ENCODE data around the gene CROCC. TPM values are rescaled to one million over a fixed set of nuclear protein-coding genes. Genes with fewer than 3 reads are reported as not detected.

The CROCC gene
- total RNA-seq, 1 experiment from 2014 or later: 21.7 TPM

DNA sequence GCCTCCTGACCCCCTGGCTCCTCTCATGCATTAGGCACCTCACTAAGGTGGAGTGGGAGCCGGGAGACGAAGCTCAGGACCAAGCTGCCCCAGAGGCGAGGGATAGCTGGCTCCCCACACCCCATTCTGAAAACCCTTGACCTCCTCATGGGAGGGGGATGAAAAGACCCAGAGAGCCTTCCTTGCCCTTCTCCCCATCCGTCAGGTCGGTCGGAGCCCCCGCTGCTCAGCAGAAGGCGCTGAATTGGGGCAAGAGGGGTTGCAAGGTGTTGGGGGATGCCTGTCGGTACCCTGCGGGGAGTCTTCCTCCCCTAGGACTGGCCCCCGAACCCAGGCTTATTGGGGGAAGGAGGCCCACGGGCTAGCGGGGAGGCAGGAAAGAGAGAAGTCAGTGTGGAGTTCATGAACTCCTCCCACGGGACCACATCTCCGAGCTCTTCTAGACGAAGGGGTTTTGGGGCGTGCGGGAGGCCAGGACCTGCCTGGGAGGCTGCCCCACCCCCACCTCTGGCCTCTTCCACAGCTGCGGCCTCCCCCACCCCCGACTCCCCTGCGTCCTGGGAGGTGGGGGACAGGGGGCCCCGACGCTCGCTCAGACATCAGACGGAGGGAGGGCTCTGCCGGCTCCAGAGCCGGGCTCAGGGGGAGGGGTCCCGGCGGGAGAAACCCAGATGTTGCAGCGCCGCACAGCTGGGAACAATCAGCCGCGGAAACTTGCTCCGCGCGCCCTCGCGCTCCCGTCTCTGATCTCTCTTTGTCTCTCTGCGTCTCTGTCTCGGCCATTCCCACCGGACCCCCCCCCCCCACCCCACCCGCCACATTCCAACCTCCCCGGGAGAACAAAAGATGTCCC, 58.0 kb downstream of the CROCC start:
- H3K27me3 ChIP-seq (replicated peaks): no peaks in the 10 kb centered on the region
- H3K27ac ChIP-seq: no peak overlapping the region
- peaks cover 23% of the 10 kb centered on the region for H3K4me1 ChIP-seq (replicated peaks)
- H3K36me3 ChIP-seq: no peaks in the 10 kb centered on the region
- H3K9me3 ChIP-seq (replicated peaks): no peaks in the 10 kb centered on the region
- H3K4me3 ChIP-seq: peak overlapping the region; percentile 45
- DNase-seq (ENCODE audit: low read depth in 1 of 2, low spot score in 2 of 2): no peak

DNA sequence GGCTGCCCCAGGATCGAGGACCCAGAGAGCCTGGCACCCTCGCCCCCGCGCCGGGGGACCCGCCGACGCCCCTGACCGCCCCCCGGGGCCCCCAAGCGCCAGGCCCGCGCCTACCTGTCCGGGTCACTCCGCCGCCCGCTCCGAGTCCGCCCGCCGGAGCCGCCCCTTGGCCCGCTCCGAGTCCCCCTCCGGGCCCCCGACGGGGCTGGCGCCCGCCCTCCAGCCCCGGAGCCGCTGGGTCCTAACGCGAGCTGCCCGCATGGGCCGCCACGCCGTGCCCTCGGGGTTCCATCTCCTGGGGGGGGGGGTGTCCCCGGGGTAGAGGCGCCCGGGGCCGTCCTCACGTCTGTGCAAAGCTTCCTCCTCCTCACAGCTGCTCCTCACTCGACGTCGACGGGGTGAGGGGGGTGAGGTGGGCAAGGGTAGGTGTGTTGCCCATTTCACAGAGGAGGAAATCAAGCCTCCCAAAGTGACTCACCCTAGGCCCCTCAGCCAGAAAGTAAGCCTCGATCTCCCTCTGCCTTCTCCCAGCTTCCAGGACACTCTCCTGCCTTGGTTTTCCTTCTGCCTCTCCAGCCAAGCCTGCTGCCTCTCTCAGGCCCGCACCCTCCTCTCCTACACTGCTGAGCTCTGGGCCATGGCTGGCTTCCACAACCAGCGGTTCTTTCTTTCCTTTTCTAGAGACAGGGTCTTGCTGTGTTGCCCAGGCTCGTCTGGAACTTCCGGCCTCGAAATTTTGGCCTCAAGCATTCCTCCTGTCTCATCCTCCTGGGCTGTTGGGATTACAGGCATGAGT, 58.9 kb downstream of the CROCC start, which contains the start of gene MFAP2:
TSS of gene MFAP2 (minus strand) at position 148 of the 796 bp plus-strand sequence. CDS start 2,347 bp downstream, outside the sequence.
- peaks cover 23% of the 10 kb centered on the region for H3K4me1 ChIP-seq (replicated peaks)
- peak within 1 kb of the TSS; percentile 46 for H3K27ac ChIP-seq
- no peaks in the 10 kb centered on the region for H3K27me3 ChIP-seq (replicated peaks)
- no peaks in the 10 kb centered on the region for H3K36me3 ChIP-seq
- H3K4me3 ChIP-seq: peak within 1 kb of the TSS; percentile 45
- no peak for DNase-seq (ENCODE audit: low read depth in 1 of 2, low spot score in 2 of 2)
- no peaks in the 10 kb centered on the region for H3K9me3 ChIP-seq (replicated peaks)

DNA sequence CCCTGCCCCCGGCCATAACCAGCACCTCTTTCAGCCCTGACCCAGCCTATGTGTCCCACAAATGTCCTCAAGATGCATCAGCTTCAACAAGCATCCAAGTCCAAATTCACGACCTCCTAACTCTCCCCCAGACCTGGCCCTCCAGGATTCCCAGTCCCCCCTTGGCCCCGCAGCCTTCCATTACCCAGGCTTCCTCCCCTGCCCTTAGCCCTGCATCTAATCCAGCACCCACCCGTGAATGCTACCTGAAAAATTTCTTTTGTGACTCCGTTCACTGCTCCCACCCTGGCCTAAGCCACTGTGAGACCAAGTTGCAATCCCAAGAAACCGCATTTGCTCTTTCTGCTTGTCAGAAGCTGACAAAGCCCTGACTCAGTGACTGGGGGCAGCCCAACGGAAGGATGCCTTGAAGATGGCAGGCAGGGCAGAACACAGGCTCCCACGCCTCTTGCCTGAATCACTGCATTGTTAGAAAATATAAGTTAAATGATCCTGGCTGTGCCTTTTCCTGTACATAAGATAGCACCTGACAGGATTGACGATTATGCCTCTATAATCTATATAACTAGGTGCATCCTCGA, 59.6 kb downstream of the CROCC start:
- Histone ChIP-seq H3K4me3 (no peak overlapping the region), H3K27ac (peak overlapping the region; percentile 46), H3K4me1 (replicated peaks) (peaks cover 23% of the 10 kb centered on the region), H3K27me3 (replicated peaks) (no peaks in the 10 kb centered on the region), H3K36me3 (no peaks in the 10 kb centered on the region), H3K9me3 (replicated peaks) (no peaks in the 10 kb centered on the region)
- DNase-seq (ENCODE audit: low read depth in 1 of 2, low spot score in 2 of 2): peak; percentile 51 to 78

- Histone ChIP-seq H3K4me1 (replicated peaks) (peaks cover 23% of the 10 kb centered on the region), H3K36me3 (no peaks in the 10 kb centered on the region), H3K27me3 (replicated peaks) (no peaks in the 10 kb centered on the region), H3K9me3 (replicated peaks) (no peaks in the 10 kb centered on the region), H3K27ac (no peak overlapping the region), H3K4me3 (no peak overlapping the region)
- no peak for DNase-seq (ENCODE audit: low read depth in 1 of 2, low spot score in 2 of 2)
Measured at GRCh38 chr1:16982902-16983301, 61.2 kb downstream of the CROCC start.

- Histone ChIP-seq H3K36me3 (no peaks in the 10 kb centered on the region), H3K4me1 (replicated peaks) (peaks cover 23% of the 10 kb centered on the region), H3K27ac (no peak overlapping the region), H3K27me3 (replicated peaks) (no peaks in the 10 kb centered on the region), H3K4me3 (no peak overlapping the region), H3K9me3 (replicated peaks) (no peaks in the 10 kb centered on the region)
- no peak for DNase-seq (ENCODE audit: low read depth in 1 of 2, low spot score in 2 of 2)
Measured at GRCh38 chr1:16983649-16984048, 61.9 kb downstream of the CROCC start.

GRCh38 chr1:16984717-16985116, 63.0 kb downstream of the CROCC start:
- Histone ChIP-seq H3K4me1 (replicated peaks) (peaks cover 18% of the 10 kb centered on the region), H3K4me3 (no peak overlapping the region), H3K9me3 (replicated peaks) (no peaks in the 10 kb centered on the region), H3K36me3 (no peaks in the 10 kb centered on the region), H3K27me3 (replicated peaks) (no peaks in the 10 kb centered on the region), H3K27ac (no peak overlapping the region)
- no peak for DNase-seq (ENCODE audit: low read depth in 1 of 2, low spot score in 2 of 2)

DNA sequence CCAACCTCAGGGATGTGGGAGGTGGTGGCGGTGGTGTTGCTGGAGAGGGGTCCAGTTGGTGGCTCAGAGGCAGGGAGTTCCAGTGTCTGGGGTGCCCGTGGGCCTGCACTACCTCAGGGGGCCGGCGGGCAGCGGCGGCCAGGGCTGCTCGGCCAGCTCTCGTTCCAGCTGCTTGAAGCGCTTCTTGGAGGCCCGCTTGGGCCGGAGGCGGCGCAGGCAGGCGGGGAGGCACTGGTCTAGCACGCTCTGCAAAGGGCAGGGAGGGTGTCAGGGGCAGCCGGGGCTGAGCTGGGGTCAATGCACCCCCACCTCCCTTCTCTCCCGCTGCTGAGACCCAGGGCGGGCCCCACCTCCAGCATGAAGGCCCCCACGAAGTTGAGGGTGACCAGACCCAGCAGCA, 64.4 kb downstream of the CROCC start:
- no peak overlapping the region for H3K27ac ChIP-seq
- no peaks in the 10 kb centered on the region for H3K27me3 ChIP-seq (replicated peaks)
- DNase-seq (ENCODE audit: low read depth in 1 of 2, low spot score in 2 of 2): no peak
- no peaks in the 10 kb centered on the region for H3K9me3 ChIP-seq (replicated peaks)
- H3K36me3 ChIP-seq: no peaks in the 10 kb centered on the region
- H3K4me3 ChIP-seq: no peak overlapping the region
- peaks cover 6% of the 10 kb centered on the region for H3K4me1 ChIP-seq (replicated peaks)

DNA sequence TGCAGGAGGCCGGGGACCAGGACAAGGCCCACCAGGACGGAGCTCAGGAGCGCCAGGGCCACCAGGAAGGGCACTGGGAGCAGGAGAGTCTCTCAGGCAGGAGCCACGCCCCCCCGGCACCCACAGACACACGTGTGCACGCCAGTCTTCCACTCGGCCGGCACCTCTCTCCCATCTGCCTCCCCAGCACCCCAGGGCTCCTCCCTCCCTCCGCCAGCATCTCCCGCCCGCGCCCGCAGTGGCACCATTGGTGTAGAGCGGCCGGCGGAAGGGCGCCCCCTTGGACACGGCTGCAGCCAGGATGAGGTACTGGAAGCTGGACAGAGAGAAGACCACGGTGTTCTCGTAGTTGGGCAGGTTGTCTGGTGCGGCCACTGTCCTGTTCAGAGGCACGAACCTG, 64.8 kb downstream of the CROCC start:
- DNase-seq (ENCODE audit: low read depth in 1 of 2, low spot score in 2 of 2): no peak
- Histone ChIP-seq H3K27me3 (replicated peaks) (no peaks in the 10 kb centered on the region), H3K4me3 (no peak overlapping the region), H3K4me1 (replicated peaks) (peaks cover 2% of the 10 kb centered on the region; the same call in 1 of the 2 replicates), H3K36me3 (no peaks in the 10 kb centered on the region), H3K9me3 (replicated peaks) (no peaks in the 10 kb centered on the region), H3K27ac (no peak overlapping the region)

- no peak for DNase-seq (ENCODE audit: low read depth in 1 of 2, low spot score in 2 of 2)
- Histone ChIP-seq H3K4me1 (replicated peaks) (no peaks in the 10 kb centered on the region), H3K4me3 (no peak overlapping the region), H3K27ac (no peak overlapping the region), H3K36me3 (no peaks in the 10 kb centered on the region), H3K27me3 (replicated peaks) (no peaks in the 10 kb centered on the region), H3K9me3 (replicated peaks) (no peaks in the 10 kb centered on the region)
Measured at GRCh38 chr1:16986962-16987361, 65.2 kb downstream of the CROCC start.

- no peaks in the 10 kb centered on the region for H3K4me1 ChIP-seq (replicated peaks)
- no peak overlapping the region for H3K4me3 ChIP-seq
- no peaks in the 10 kb centered on the region for H3K27me3 ChIP-seq (replicated peaks)
- DNase-seq (ENCODE audit: low read depth in 1 of 2, low spot score in 2 of 2): no peak
- H3K9me3 ChIP-seq (replicated peaks): no peaks in the 10 kb centered on the region
- no peak overlapping the region for H3K27ac ChIP-seq
- no peaks in the 10 kb centered on the region for H3K36me3 ChIP-seq
Measured at GRCh38 chr1:16988210-16988609, 66.5 kb downstream of the CROCC start.

GRCh38 chr1:16989676-16990391, 68.1 kb downstream of the CROCC start:
- Histone ChIP-seq H3K36me3 (no peaks in the 10 kb centered on the region), H3K4me3 (no peak overlapping the region), H3K27ac (no peak overlapping the region), H3K4me1 (replicated peaks) (no peaks in the 10 kb centered on the region), H3K9me3 (replicated peaks) (no peaks in the 10 kb centered on the region), H3K27me3 (replicated peaks) (no peaks in the 10 kb centered on the region)
- no peak for DNase-seq (ENCODE audit: low read depth in 1 of 2, low spot score in 2 of 2)

- Histone ChIP-seq H3K27me3 (replicated peaks) (no peaks in the 10 kb centered on the region), H3K27ac (no peak overlapping the region), H3K4me3 (no peak overlapping the region), H3K4me1 (replicated peaks) (no peaks in the 10 kb centered on the region), H3K9me3 (replicated peaks) (no peaks in the 10 kb centered on the region), H3K36me3 (no peaks in the 10 kb centered on the region)
- DNase-seq (ENCODE audit: low read depth in 1 of 2, low spot score in 2 of 2): no peak
Measured at GRCh38 chr1:16991571-16991970, 69.8 kb downstream of the CROCC start.

GRCh38 chr1:16992102-16992501, 70.4 kb downstream of the CROCC start:
- Histone ChIP-seq H3K4me3 (no peak overlapping the region), H3K9me3 (replicated peaks) (no peaks in the 10 kb centered on the region), H3K4me1 (replicated peaks) (no peaks in the 10 kb centered on the region), H3K36me3 (no peaks in the 10 kb centered on the region), H3K27ac (no peak overlapping the region), H3K27me3 (replicated peaks) (no peaks in the 10 kb centered on the region)
- no peak for DNase-seq (ENCODE audit: low read depth in 1 of 2, low spot score in 2 of 2)
